SK-N-MC (cell line): ENCODE results near the gene SFTA2.
"Not testable (repeated sequence)": the region's sequence is repeated elsewhere in the genome, so short reads cannot be mapped to it uniquely, and the experiment has no call there.

Source experiments
- DNase-seq: peaks from one replicate; pipeline ENCODE4 v3.0.0-alpha.2; 2011; ENCODE audit warnings: low read depth, low spot score
- H3K27ac ChIP-seq: fragments of 200-600 bp; sonication (generic); 2 replicates; pipeline ENCODE4 v1.5.1; 2016; ENCODE audit warnings: mixed run types
- H3K36me3 ChIP-seq: fragments of 200-600 bp; sonication (generic); 2 replicates; pipeline ENCODE4 v1.6.1; 2017; ENCODE audit warnings: antibody characterized with exemption, low read length, mixed read lengths; ENCODE audit not compliant: insufficient read depth
- H3K4me3 ChIP-seq: fragments of 200-600 bp; sonication (generic); 2 replicates; pipeline ENCODE4 v1.5.1; 2016
- H3K9ac ChIP-seq: fragments of 200-600 bp; sonication (generic); 2 replicates; pipeline ENCODE4 v1.8.0; 2017; ENCODE audit warnings: mixed run types, mixed read lengths; ENCODE audit not compliant: insufficient read length
- H3K9me3 ChIP-seq: fragments of 200-600 bp; sonication (generic); 2 replicates; pipeline ENCODE4 v1.6.1; 2017; ENCODE audit warnings: low read depth, mild to moderate bottlenecking, antibody characterized with exemption, low read length, moderate library complexity, mixed read lengths
- EZH2 ChIP-seq: fragments of 200-600 bp; sonication (generic); IDR thresholded peaks from one replicate; pipeline ENCODE4 v1.6.1; 2017; ENCODE audit warnings: antibody characterized with exemption
- FOXP2 ChIP-seq: optimal IDR thresholded peaks from 2 replicates; pipeline ENCODE3; 2011; ENCODE audit warnings: mild to moderate bottlenecking, moderate library complexity; ENCODE audit not compliant: insufficient read depth; ENCODE audit errors: extremely low read length, control extremely low read depth
- POLR2AphosphoS5 ChIP-seq: IDR thresholded peaks from 2 replicates; pipeline ENCODE4 v1.6.1; 2012; ENCODE audit warnings: mild to moderate bottlenecking, low read depth, low read length, borderline replicate concordance

SFTA2 gene

GRCh38 chr6:30931969-30932645, at the start of gene SFTA2:
Gene SFTA2, minus strand, starts transcription at chr6:30932170. Its CDS starts 74 bp downstream, at chr6:30932096.
- no peak for DNase-seq
- TF ChIP-seq EZH2, result no peak
- TF ChIP-seq FOXP2, result no peak
- no peak for TF ChIP-seq POLR2AphosphoS5
- Histone ChIP-seq H3K9ac (no peak within 1 kb of the TSS), H3K4me3 (no peak within 1 kb of the TSS), H3K9me3 (no peaks in the 10 kb centered on the region), H3K27ac (no peak within 1 kb of the TSS), H3K36me3 (peaks cover 2% of the 10 kb centered on the region; the same call in 1 of the 2 replicates)

- H3K9ac ChIP-seq, result no peak overlapping the region
- no peak overlapping the region for H3K27ac ChIP-seq
- no peak overlapping the region for H3K4me3 ChIP-seq
- TF ChIP-seq FOXP2 (no peak), POLR2AphosphoS5 (no peak), EZH2 (no peak)
- no peaks in the 10 kb centered on the region for H3K36me3 ChIP-seq
- DNase-seq, result no peak
- no peaks in the 10 kb centered on the region for H3K9me3 ChIP-seq
Measured at GRCh38 chr6:30979690-30980089, 47.7 kb upstream of the SFTA2 start.

GRCh38 chr6:30979141-30979540, 47.2 kb upstream of the SFTA2 start:
- no peaks in the 10 kb centered on the region for H3K9me3 ChIP-seq
- no peak for TF ChIP-seq EZH2
- no peak for TF ChIP-seq POLR2AphosphoS5
- TF ChIP-seq FOXP2, result no peak
- H3K9ac ChIP-seq, result no peak overlapping the region
- H3K36me3 ChIP-seq, result no peaks in the 10 kb centered on the region
- no peak for DNase-seq
- H3K27ac ChIP-seq, result no peak overlapping the region
- no peak overlapping the region for H3K4me3 ChIP-seq

GRCh38 chr6:30974490-30975252, 42.7 kb upstream of the SFTA2 start:
- no peak for TF ChIP-seq FOXP2
- no peaks in the 10 kb centered on the region for H3K36me3 ChIP-seq
- H3K27ac ChIP-seq, result no peak overlapping the region
- no peak overlapping the region for H3K4me3 ChIP-seq
- H3K9me3 ChIP-seq, result no peaks in the 10 kb centered on the region
- H3K9ac ChIP-seq, result no peak overlapping the region
- no peak for DNase-seq

GRCh38 chr6:30972816-30973215, 40.8 kb upstream of the SFTA2 start:
- Histone ChIP-seq H3K36me3 (no peaks in the 10 kb centered on the region), H3K9ac (no peak overlapping the region), H3K27ac (no peak overlapping the region), H3K4me3 (no peak overlapping the region), H3K9me3 (no peaks in the 10 kb centered on the region)
- TF ChIP-seq POLR2AphosphoS5, result no peak
- TF ChIP-seq FOXP2, result no peak
- TF ChIP-seq EZH2, result no peak
- DNase-seq, result no peak

GRCh38 chr6:30970946-30971345, 39.0 kb upstream of the SFTA2 start:
- H3K9me3 ChIP-seq, result no peaks in the 10 kb centered on the region
- H3K27ac ChIP-seq, result no peak overlapping the region
- H3K9ac ChIP-seq, result no peak overlapping the region
- no peaks in the 10 kb centered on the region for H3K36me3 ChIP-seq
- no peak overlapping the region for H3K4me3 ChIP-seq
- TF ChIP-seq EZH2 (no peak), POLR2AphosphoS5 (no peak), FOXP2 (no peak)
- no peak for DNase-seq

- not testable (repeated sequence) for H3K9ac ChIP-seq, H3K4me3 ChIP-seq, H3K9me3 ChIP-seq, DNase-seq, H3K27ac ChIP-seq, H3K36me3 ChIP-seq
Measured at GRCh38 chr6:30969171-30969570, 37.2 kb upstream of the SFTA2 start.

- Histone ChIP-seq H3K36me3 (no peaks in the 10 kb centered on the region), H3K9ac (no peak overlapping the region), H3K27ac (no peak overlapping the region), H3K4me3 (no peak overlapping the region), H3K9me3 (no peaks in the 10 kb centered on the region)
- no peak for TF ChIP-seq EZH2
- no peak for TF ChIP-seq POLR2AphosphoS5
- no peak for TF ChIP-seq FOXP2
- no peak for DNase-seq
Measured at GRCh38 chr6:30966154-30966553, 34.2 kb upstream of the SFTA2 start.

GRCh38 chr6:30965140-30965601, 33.2 kb upstream of the SFTA2 start:
- no peaks in the 10 kb centered on the region for H3K9me3 ChIP-seq
- H3K27ac ChIP-seq, result no peak overlapping the region
- no peaks in the 10 kb centered on the region for H3K36me3 ChIP-seq
- no peak for TF ChIP-seq EZH2
- TF ChIP-seq POLR2AphosphoS5, result no peak
- TF ChIP-seq FOXP2, result no peak
- no peak for DNase-seq
- H3K9ac ChIP-seq, result no peak overlapping the region
- H3K4me3 ChIP-seq, result no peak overlapping the region
